HEK293 (cell line): ENCODE results near the gene AFG1L.

Experiments
- FEZF1 ChIP-seq: fragments of 450-650 bp; formaldehyde crosslinking; IDR thresholded peaks from 2 replicates; pipeline ENCODE4 v1.5.1; 2016; ENCODE audit warnings: missing biosample characterization, missing genetic modification characterization
- GLI2 ChIP-seq: fragments of 450-650 bp; formaldehyde crosslinking; IDR thresholded peaks from 2 replicates; pipeline ENCODE4; 2017; ENCODE audit warnings: missing biosample characterization, missing genetic modification characterization, low read depth, borderline replicate concordance
- KLF1 ChIP-seq: fragments of 450-650 bp; formaldehyde crosslinking; IDR thresholded peaks from 2 replicates; pipeline ENCODE4 v1.5.1; 2016; ENCODE audit warnings: missing biosample characterization, missing genetic modification characterization
- PRDM1 ChIP-seq: fragments of 450-650 bp; formaldehyde crosslinking; IDR thresholded peaks from 2 replicates; pipeline ENCODE4; 2016; ENCODE audit warnings: missing biosample characterization, missing genetic modification characterization
- PRDM10 ChIP-seq: fragments of 450-650 bp; formaldehyde crosslinking; IDR thresholded peaks from 2 replicates; pipeline ENCODE4 v1.5.1; 2016; ENCODE audit warnings: missing biosample characterization, missing genetic modification characterization
- RBAK ChIP-seq: fragments of 450-650 bp; formaldehyde crosslinking; IDR thresholded peaks from 2 replicates; pipeline ENCODE4 v1.5.1; 2016; ENCODE audit warnings: missing biosample characterization, missing genetic modification characterization
- SP2 ChIP-seq: fragments of 450-650 bp; formaldehyde crosslinking; IDR thresholded peaks from 2 replicates; pipeline ENCODE4 v1.5.1; 2016; ENCODE audit warnings: missing biosample characterization, missing genetic modification characterization
- TCF7L2 ChIP-seq: IDR thresholded peaks from 2 replicates; pipeline ENCODE4 v1.6.1; 2011; ENCODE audit warnings: low read depth, mild to moderate bottlenecking, inconsistent platforms, low read length, moderate library complexity, borderline replicate concordance
- YY1 ChIP-seq: fragments of 450-650 bp; formaldehyde crosslinking; IDR thresholded peaks from 2 replicates; pipeline ENCODE4 v1.5.1; 2018; ENCODE audit warnings: missing biosample characterization, missing genetic modification characterization
- ZBTB49 ChIP-seq: fragments of 450-650 bp; formaldehyde crosslinking; IDR thresholded peaks from 2 replicates; pipeline ENCODE4 v1.5.1; 2016; ENCODE audit warnings: missing biosample characterization, missing genetic modification characterization, low read depth
- ZNF155 ChIP-seq: fragments of 450-650 bp; formaldehyde crosslinking; IDR thresholded peaks from 2 replicates; pipeline ENCODE4 v1.5.1; 2016; ENCODE audit warnings: missing biosample characterization, missing genetic modification characterization
- ZNF169 ChIP-seq: fragments of 450-650 bp; formaldehyde crosslinking; IDR thresholded peaks from 2 replicates; pipeline ENCODE4 v1.5.1; 2016; ENCODE audit warnings: missing biosample characterization, missing genetic modification characterization
- ZNF174 ChIP-seq: fragments of 450-650 bp; formaldehyde crosslinking; IDR thresholded peaks from 2 replicates; pipeline ENCODE4 v1.5.0; 2017; ENCODE audit warnings: missing biosample characterization, mild to moderate bottlenecking, missing genetic modification characterization
- ZNF23 ChIP-seq: fragments of 450-650 bp; formaldehyde crosslinking; IDR thresholded peaks from 2 replicates; pipeline ENCODE4 v1.5.1; 2016; ENCODE audit warnings: missing biosample characterization, missing genetic modification characterization, borderline replicate concordance
- ZNF248 ChIP-seq: fragments of 450-650 bp; formaldehyde crosslinking; IDR thresholded peaks from 2 replicates; pipeline ENCODE4 v1.5.1; 2017; ENCODE audit warnings: missing biosample characterization, missing genetic modification characterization
- ZNF26 ChIP-seq: fragments of 450-650 bp; formaldehyde crosslinking; IDR thresholded peaks from 2 replicates; pipeline ENCODE4 v1.5.1; 2016; ENCODE audit warnings: missing biosample characterization, missing genetic modification characterization
- ZNF266 ChIP-seq: fragments of 450-650 bp; formaldehyde crosslinking; IDR thresholded peaks from 2 replicates; pipeline ENCODE4 v1.5.1; 2016; ENCODE audit warnings: missing biosample characterization, missing genetic modification characterization, low read depth
- ZNF280C ChIP-seq: fragments of 450-650 bp; formaldehyde crosslinking; IDR thresholded peaks from 2 replicates; pipeline ENCODE4 v1.5.1; 2016; ENCODE audit warnings: missing biosample characterization, missing genetic modification characterization
- ZNF280D ChIP-seq: fragments of 450-650 bp; formaldehyde crosslinking; IDR thresholded peaks from 2 replicates; pipeline ENCODE4 v1.5.1; 2016; ENCODE audit warnings: missing biosample characterization, missing genetic modification characterization
- ZNF335 ChIP-seq: fragments of 450-650 bp; formaldehyde crosslinking; conservative IDR thresholded peaks from 2 replicates; pipeline ENCODE4 v1.5.1; 2016; ENCODE audit warnings: missing biosample characterization, missing genetic modification characterization
- ZNF404 ChIP-seq: fragments of 450-650 bp; formaldehyde crosslinking; IDR thresholded peaks from 2 replicates; pipeline ENCODE4 v1.5.1; 2017; ENCODE audit warnings: missing biosample characterization, missing genetic modification characterization
- ZNF510 ChIP-seq: fragments of 450-650 bp; formaldehyde crosslinking; IDR thresholded peaks from 2 replicates; pipeline ENCODE4 v1.5.1; 2018; ENCODE audit warnings: mild to moderate bottlenecking, missing genetic modification characterization, missing biosample characterization; ENCODE audit not compliant: insufficient replicate concordance
- ZNF544 ChIP-seq: fragments of 450-650 bp; formaldehyde crosslinking; IDR thresholded peaks from 2 replicates; pipeline ENCODE4 v1.5.0; 2017; ENCODE audit warnings: missing biosample characterization, missing genetic modification characterization
- ZNF600 ChIP-seq: fragments of 450-650 bp; formaldehyde crosslinking; IDR thresholded peaks from 2 replicates; pipeline ENCODE4 v1.5.1; 2016; ENCODE audit warnings: missing biosample characterization, missing genetic modification characterization
- ZNF707 ChIP-seq: fragments of 450-650 bp; formaldehyde crosslinking; IDR thresholded peaks from 2 replicates; pipeline ENCODE4 v1.5.1; 2016; ENCODE audit warnings: missing biosample characterization, missing genetic modification characterization
- ZNF76 ChIP-seq: fragments of 450-650 bp; formaldehyde crosslinking; IDR thresholded peaks from 2 replicates; pipeline ENCODE4; 2016; ENCODE audit warnings: low read depth, missing biosample characterization, missing genetic modification characterization, borderline replicate concordance
- ZNF830 ChIP-seq: fragments of 450-650 bp; IDR thresholded peaks from 2 replicates; pipeline ENCODE4 v1.5.0; 2018; ENCODE audit warnings: missing biosample characterization, missing genetic modification characterization, low read depth, mild to moderate bottlenecking, moderate library complexity

The AFG1L gene

GRCh38 chr6:108541843-108542759 is 247.2 kb downstream of the AFG1L start (continued):
- TF ChIP-seq ZNF280D (no peak), ZNF830 (no peak), TCF7L2 (no peak), SP2 (tag by site-specific recombination) (no peak), ZNF155 (tag by site-specific recombination) (no peak), ZNF280C (tag by site-specific recombination) (no peak), ZNF600 (tag by site-specific recombination) (no peak), ZNF404 (no peak), YY1 (tag by site-specific recombination) (no peak), FEZF1 (tag by site-specific recombination) (no peak), PRDM10 (tag by site-specific recombination) (no peak), ZNF174 (tag by site-specific recombination) (no peak), ZNF510 (tag by site-specific recombination) (no peak), GLI2 (tag by site-specific recombination) (no peak), ZNF248 (tag by site-specific recombination) (no peak), RBAK (tag by site-specific recombination) (no peak), KLF1 (tag by site-specific recombination) (no peak), ZNF544 (tag by site-specific recombination) (no peak), ZNF26 (tag by site-specific recombination) (no peak), ZBTB49 (no peak), ZNF169 (tag by site-specific recombination) (no peak), ZNF23 (tag by site-specific recombination) (no peak), ZNF335 (peak; percentile 60), ZNF707 (no peak), ZNF76 (tag by site-specific recombination) (no peak), PRDM1 (tag by site-specific recombination) (peak; percentile 99), ZNF266 (tag by site-specific recombination) (no peak)
